ENCODE data around the gene TNF.

- TF ChIP-seq TAF1 (IDR thresholded peaks at IDR 0.05; ENCODE audit: borderline replicate concordance, low read depth, low read length) (no peak), POLR2A (IDR thresholded peaks at IDR 0.05; ENCODE audit: low read depth, low read length) (no peak)
Observed at GRCh38 chr6:31617010-31617409, 41.6 kb downstream of the TNF start.

Data from GM12892 (cell line).